BJ (cell line): Measurements from ENCODE around the gene GIMAP4. TPM values are rescaled to one million over a fixed set of nuclear protein-coding genes. Genes with fewer than 3 reads are reported as not detected.
"Not testable (repeated sequence)": the region's sequence is repeated elsewhere in the genome, so short reads cannot be mapped to it uniquely, and the experiment has no call there.

ENCODE experiments used
- CTCF ChIA-PET: fragments of 350-600 bp; formaldehyde crosslinking; extraction: SDS; loops from one replicate; lab custom pipeline; 2021; ENCODE audit warnings: antibody characterized with exemption, inconsistent platforms; lab: Yijun Ruan, JAX
- POLR2A ChIA-PET: fragments of 300-600 bp; sonication (Branson Sonifier 250); formaldehyde crosslinking; extraction: SDS; loops from one replicate; lab custom pipeline; 2021; ENCODE audit warnings: antibody characterized with exemption; lab: Charles Lee
- DNase-seq: peaks from one replicate; pipeline ENCODE4 v3.0.0-alpha.2; 2011; ENCODE audit warnings: low read depth
- H3K27me3 ChIP-seq: 2 replicates; pipeline ENCODE4 v1.6.0; 2011; ENCODE audit warnings: low read length; ENCODE audit not compliant: control insufficient read depth, insufficient read depth
- H3K36me3 ChIP-seq: 2 replicates; pipeline ENCODE4 v1.5.1; 2011; ENCODE audit warnings: low read length; ENCODE audit not compliant: control insufficient read depth, insufficient read depth
- H3K4me3 ChIP-seq: 2 replicates; pipeline ENCODE4 v1.5.1; 2011; ENCODE audit warnings: low read depth, mild to moderate bottlenecking, control low read depth, low read length
- polyA plus RNA-seq: library from polyadenylated mRNA; depleted of rRNA; stranded (reverse); fragments of >200 nt; gene quantifications from 2 replicates; pipeline ENCODE4 v1.2.3, GENCODE V29; 2011
- TF ChIP-seq, protein P1 (sequence below): IDR thresholded peaks from 2 replicates; pipeline ENCODE4 v1.5.1; 2011; ENCODE audit warnings: low read depth, mild to moderate bottlenecking, control low read depth, inconsistent platforms, low read length, moderate library complexity; ENCODE audit not compliant: insufficient read depth

Gene GIMAP4
- polyA plus RNA-seq, 1 experiment = not detected

DNA sequence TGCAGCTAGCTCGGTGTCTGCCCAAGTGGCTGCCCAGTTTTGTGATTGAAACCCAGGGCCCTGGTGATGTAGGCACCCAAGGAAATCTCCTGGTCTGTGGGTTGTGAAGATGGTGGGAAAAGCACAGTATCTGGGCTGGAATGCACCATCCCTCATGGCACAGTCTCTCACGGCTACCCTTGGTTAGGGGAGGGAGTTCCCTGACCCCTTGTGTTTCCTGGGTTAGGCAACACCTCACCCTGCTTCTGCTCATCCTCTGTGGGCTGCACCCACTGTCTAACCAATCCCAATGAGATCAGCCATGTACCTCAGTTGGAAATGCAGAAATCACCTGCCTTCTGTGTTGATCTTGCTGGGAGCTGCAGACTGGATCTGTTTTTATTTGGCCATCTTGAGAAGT, 27.6 kb downstream of the GIMAP4 start:
- no peaks in the 10 kb centered on the region for H3K36me3 ChIP-seq
- ChIA-PET POLR2A (no interaction called here), CTCF (no interaction called here)
- TF ChIP-seq, protein P1, sequence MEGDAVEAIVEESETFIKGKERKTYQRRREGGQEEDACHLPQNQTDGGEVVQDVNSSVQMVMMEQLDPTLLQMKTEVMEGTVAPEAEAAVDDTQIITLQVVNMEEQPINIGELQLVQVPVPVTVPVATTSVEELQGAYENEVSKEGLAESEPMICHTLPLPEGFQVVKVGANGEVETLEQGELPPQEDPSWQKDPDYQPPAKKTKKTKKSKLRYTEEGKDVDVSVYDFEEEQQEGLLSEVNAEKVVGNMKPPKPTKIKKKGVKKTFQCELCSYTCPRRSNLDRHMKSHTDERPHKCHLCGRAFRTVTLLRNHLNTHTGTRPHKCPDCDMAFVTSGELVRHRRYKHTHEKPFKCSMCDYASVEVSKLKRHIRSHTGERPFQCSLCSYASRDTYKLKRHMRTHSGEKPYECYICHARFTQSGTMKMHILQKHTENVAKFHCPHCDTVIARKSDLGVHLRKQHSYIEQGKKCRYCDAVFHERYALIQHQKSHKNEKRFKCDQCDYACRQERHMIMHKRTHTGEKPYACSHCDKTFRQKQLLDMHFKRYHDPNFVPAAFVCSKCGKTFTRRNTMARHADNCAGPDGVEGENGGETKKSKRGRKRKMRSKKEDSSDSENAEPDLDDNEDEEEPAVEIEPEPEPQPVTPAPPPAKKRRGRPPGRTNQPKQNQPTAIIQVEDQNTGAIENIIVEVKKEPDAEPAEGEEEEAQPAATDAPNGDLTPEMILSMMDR = no peak
- no peak overlapping the region for H3K4me3 ChIP-seq
- no peaks in the 10 kb centered on the region for H3K27me3 ChIP-seq
- DNase-seq = no peak

GRCh38 chr7:150595361-150595760, 28.2 kb downstream of the GIMAP4 start:
- H3K4me3 ChIP-seq = no peak overlapping the region
- no peaks in the 10 kb centered on the region for H3K36me3 ChIP-seq
- TF ChIP-seq, protein P1 = no peak
- H3K27me3 ChIP-seq = no peaks in the 10 kb centered on the region
- ChIA-PET POLR2A (no interaction called here), CTCF (no interaction called here)
- DNase-seq = no peak

GRCh38 chr7:150603600-150603999, 36.4 kb downstream of the GIMAP4 start:
- H3K4me3 ChIP-seq, H3K36me3 ChIP-seq, POLR2A ChIA-PET, DNase-seq, CTCF ChIA-PET, H3K27me3 ChIP-seq: not testable (repeated sequence)

GRCh38 chr7:150610233-150610632, 43.0 kb downstream of the GIMAP4 start:
- Histone ChIP-seq H3K4me3 (no peak overlapping the region), H3K27me3 (no peaks in the 10 kb centered on the region), H3K36me3 (no peaks in the 10 kb centered on the region)
- no peak for DNase-seq
- ChIA-PET POLR2A (no interaction called here), CTCF (no interaction called here)
- TF ChIP-seq, protein P1 = no peak

GRCh38 chr7:150612925-150613324, 45.7 kb downstream of the GIMAP4 start:
- CTCF ChIA-PET = no interaction called here
- no peak for DNase-seq
- Histone ChIP-seq H3K27me3 (no peaks in the 10 kb centered on the region), H3K4me3 (no peak overlapping the region), H3K36me3 (no peaks in the 10 kb centered on the region)
- POLR2A ChIA-PET = no interaction called here
- TF ChIP-seq, protein P1 = no peak

DNA sequence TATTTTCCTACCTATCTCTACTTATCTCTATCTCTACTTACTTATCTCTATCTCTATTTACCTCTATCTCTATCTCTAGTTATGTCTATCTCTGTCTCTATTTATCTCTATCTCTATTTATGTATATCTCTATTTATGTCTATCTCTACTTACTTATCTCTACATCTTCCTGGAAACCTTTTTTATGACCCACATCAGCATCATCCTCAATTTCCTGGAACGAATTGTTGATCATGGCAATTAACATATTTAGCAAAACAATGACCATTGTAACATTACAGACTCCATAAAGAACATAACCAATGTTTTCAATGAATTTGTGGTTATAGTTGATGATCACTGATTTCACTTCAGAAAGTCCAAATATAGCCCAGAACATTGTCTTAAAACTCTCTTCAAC, 46.7 kb downstream of the GIMAP4 start:
- no peak overlapping the region for H3K4me3 ChIP-seq
- no peaks in the 10 kb centered on the region for H3K27me3 ChIP-seq
- H3K36me3 ChIP-seq = no peaks in the 10 kb centered on the region
- TF ChIP-seq, protein P1 = no peak
- POLR2A ChIA-PET = no interaction called here
- no peak for DNase-seq
- CTCF ChIA-PET = no interaction called here

DNA sequence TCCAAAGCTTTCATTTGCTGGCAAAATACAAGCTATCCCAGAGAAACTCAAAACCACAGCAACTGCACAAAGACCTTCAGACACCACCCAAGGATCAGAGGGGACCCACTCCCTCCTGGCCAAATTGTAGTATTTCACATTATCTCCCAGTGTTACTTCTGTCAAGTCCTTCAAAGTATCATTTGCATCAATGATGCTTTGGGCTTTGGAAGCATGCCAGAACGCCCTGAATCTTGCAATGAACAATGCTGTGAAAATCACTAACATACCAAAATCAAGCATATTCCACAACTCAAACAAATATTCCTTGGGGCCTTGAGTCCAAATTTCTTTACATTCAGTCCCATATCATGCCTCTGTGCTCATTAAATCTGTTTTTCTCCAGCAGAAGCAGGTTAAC, 47.2 kb downstream of the GIMAP4 start:
- H3K4me3 ChIP-seq, H3K36me3 ChIP-seq, H3K27me3 ChIP-seq, POLR2A ChIA-PET, CTCF ChIA-PET, DNase-seq: not testable (repeated sequence)

- H3K4me3 ChIP-seq, DNase-seq, H3K27me3 ChIP-seq, POLR2A ChIA-PET, CTCF ChIA-PET, H3K36me3 ChIP-seq: not testable (repeated sequence)
These were observed 48.1 kb downstream of the GIMAP4 start for GRCh38 chr7:150615221-150615755.
